NCI-H146 (cell line): ENCODE data around the gene CD9.
"Not testable (repeated sequence)": the region's sequence is repeated elsewhere in the genome, so short reads cannot be mapped to it uniquely, and the experiment has no call there.

ENCODE experiments used
- DNase-seq: peaks from one replicate; lab custom pipeline; 2025; lab: John Stamatoyannopoulos, UW

The CD9 gene, protein sequence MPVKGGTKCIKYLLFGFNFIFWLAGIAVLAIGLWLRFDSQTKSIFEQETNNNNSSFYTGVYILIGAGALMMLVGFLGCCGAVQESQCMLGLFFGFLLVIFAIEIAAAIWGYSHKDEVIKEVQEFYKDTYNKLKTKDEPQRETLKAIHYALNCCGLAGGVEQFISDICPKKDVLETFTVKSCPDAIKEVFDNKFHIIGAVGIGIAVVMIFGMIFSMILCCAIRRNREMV

DNA sequence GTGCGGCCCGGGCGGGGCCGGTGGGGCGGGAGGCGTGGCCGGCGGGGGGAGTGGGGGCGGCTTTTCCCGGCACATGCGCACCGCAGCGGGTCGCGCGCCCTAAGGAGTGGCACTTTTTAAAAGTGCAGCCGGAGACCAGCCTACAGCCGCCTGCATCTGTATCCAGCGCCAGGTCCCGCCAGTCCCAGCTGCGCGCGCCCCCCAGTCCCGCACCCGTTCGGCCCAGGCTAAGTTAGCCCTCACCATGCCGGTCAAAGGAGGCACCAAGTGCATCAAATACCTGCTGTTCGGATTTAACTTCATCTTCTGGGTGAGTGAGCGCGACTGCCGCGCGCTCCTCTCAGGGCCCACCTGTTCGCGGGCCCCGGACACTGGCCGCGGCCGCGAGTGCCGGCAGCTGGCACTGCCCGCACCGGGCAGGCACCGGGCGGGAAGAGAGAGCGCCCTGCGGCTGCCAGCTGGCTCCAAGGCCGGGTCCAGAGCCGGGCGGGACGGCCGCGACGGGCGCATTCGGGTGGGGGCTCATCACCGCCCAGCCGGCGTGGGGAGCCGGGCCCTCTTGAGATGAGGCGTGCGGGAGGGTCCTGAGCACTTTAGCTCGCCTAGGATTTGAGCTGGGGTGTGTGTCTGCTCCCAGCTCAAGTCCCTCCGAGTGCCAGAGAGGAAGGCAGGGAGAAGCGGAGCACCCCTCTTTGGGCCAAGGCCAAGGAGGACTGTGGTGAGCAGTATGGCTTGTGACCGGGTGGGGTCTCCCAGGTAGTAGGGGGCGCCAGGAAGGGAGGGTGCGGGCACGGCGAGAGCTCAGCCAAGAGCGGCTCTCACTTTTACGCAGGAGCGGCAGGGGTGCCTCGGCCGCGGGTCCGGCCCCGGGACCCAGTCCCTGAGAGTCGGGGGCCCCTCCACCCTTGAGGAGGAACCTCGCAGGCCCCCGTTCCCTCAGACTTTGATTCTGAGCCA, at the start of gene CD9:
Gene CD9 (plus strand): TSS at position 145 of the 957 bp plus-strand sequence. CDS start 100 bp downstream, at position 245.
- DNase-seq = peak; percentile 70

DNA sequence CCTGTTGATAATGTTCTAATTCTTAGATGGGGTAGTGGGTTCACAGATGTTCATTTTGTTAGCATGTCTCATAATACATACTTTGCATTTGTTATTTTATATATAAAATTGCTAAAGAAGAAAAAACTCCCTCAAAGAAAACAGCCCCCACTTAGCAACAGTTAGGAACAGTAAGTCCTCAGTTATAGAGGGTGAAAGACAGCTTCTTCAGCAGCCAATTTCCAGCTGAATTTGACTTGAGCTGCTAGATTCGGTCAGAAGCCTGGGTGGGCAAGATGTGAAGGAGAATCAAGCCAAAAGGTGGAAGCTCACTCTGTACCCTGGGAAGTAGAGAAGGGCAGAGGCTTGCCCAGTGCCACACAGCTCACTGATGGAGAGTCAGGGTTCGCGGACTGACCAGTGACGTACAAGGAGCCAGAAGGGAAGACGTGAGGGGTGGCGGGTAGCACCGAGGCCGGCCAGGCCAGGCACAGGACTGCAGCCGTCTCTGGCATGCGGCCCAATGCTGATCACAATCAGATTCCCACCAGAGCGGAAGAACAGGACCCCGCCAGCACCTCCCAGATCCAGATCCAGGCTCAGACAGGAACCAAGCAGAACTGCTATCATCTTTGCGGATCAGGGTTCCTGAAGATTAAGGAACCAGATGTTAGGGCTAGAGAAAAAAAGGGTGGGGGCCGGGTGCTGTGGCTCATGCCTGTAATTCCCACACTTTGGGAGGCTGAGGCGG, 45.3 kb upstream of the CD9 start:
- no peak for DNase-seq

DNA sequence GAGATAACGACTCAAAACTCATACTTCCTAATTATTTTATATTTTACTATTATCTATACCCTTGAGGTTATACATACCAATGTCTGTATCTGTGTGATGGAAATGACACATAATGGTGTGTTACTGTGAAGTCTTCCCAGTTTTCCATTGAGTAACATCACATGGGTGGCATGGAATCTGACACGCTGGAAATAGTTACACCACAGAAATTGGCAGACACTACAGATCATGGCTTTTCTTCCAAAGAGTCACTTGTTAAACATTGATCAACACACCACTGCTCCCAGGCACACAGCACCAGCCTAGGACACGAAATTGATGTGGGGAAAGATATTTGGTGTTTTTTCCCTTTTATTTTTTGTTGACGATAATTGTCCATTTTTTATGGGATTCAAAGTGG, 42.7 kb upstream of the CD9 start:
- DNase-seq = no peak

DNA sequence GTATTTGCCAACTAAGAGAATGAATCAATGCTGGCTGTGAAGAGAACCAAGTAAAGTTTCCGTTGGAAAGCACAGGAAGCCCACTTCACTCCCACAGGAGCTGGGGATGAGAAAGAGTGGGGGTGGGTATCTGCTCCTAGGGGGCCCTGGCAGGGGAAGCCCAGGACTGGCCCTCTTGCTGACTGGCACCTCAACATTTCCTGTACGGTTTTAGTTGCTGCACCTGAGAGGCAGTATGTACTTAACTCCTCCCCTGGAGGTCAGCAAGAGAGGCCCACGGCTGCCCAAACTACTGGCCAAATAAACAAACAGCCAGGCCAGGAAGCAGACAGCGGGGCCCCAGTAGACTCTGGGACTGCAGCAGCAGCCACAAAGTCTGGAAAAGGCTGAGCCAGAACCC, 41.9 kb upstream of the CD9 start:
- no peak for DNase-seq

DNA sequence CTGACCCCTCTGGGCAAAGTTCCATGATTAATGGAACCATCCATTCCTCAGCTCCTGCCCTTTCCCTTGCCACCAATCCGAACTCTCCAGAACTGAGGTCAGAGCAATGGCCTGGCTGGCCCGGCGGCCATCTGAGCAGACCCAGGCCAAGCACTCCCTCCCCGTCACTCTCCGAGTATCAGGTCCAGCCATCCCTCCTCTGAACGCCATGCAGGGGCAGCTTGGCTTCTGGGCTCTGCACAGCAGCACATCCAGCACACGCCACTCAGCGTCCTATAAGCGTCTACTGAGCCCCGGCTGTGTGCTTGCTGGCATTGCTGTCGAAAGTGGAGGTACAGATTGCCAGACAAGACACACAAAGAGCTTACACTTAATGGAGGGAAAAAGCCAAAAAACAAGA, 41.5 kb upstream of the CD9 start:
- DNase-seq = no peak

DNA sequence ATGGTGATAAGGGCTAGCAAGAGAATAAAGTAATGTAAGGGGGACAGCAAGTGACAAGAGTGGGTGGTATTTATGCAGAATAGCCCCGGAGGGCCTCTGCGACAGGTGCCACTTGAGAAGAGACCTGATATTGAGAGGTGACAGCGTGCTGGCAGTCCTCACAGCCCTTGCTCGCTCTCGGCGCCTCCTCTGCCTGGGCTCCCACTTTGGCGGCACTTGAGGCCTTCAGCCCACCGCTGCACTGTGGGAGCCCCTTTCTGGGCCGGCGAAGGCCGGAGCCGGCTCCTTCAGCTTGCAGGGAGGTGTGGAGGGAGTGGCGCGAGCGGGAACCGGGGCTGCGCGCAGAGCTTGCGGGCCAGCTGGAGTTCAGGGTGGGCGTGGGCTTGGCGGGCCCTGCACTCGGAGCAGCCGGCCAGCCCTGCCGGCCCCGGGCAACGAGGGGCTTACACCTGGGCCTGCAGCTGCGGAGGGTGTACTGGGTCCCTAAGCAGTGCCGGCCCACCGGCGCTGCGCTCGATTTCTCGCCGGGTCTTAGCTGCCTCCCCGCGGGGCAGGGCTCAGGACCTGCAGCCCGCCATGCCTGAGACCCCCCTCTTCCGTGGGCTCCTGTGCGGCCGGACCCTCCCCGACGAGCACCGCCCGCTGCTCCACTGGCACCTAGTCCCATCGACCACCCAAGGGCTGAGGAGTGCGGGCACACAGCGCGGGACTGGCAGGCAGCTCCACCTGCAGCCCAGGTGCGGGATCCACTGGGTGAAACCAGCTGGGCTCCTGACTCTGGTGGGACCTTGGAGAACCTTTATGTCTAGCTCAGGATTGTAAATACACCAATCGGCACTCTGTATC, 40.8 kb upstream of the CD9 start:
- DNase-seq = not testable (repeated sequence)

DNA sequence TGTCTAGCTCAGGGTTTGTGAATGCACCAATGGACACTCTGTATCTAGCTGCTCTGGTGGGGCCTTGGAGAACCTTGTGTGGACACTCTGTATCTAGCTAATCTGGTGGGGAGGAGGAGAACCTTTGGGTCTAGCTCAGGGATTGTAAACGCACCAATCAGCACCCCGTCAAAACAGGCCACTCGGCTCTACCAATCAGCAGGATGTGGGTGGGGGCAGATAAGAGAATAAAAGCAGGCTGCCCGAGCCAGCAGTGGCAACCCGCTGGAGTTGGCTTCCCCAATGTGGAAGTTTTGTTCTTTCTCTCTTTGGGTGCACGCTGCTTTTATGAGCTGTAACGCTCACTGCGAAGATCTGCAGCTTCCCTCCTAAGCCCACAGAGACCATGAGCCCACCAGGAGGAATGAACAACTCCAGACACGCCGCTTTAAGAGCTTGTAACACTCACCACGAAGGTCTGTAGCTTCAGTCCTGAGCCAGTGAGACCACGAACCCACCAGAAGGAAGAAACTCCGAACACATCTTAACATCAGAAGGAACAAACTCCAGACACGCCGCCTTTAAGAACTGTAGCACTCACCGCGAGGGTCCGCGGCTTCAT, 40.1 kb upstream of the CD9 start:
- DNase-seq = not testable (repeated sequence)

DNA sequence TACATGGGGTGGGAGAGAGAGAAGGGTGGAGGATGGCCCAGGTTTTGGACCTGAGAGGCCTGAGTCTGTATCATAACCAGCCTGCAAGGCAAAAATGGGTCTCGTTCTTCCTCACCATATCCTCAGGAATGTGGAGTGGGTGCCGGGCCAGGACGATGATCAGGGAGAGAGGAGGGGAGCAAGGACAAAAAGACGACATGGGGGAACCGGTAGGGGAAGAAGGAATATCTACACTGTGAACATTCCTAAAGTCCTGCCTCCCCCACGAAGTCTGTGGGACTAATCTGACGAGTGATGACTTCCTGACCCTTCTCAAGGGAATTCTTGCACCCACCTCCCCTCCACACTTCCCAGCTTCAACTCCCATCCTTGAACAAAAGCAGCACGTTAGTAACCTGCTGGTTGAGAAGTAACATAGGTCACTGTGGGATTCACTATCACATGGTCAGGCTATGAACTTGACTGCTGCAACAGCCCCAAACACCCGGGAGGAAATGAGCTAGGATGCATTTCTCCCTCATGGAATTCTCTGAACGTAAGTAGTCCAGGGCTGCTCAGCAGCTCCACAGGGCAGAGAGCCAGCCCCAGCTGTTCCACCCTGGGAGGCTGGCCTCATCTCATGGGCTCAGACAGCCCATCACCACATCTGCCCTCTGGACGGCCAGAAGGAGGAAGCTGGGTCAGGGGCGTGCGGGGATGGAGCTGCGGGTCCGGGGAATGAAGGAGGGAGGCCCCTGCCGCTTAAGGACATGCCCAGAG, 38.9 kb upstream of the CD9 start:
- no peak for DNase-seq

DNA sequence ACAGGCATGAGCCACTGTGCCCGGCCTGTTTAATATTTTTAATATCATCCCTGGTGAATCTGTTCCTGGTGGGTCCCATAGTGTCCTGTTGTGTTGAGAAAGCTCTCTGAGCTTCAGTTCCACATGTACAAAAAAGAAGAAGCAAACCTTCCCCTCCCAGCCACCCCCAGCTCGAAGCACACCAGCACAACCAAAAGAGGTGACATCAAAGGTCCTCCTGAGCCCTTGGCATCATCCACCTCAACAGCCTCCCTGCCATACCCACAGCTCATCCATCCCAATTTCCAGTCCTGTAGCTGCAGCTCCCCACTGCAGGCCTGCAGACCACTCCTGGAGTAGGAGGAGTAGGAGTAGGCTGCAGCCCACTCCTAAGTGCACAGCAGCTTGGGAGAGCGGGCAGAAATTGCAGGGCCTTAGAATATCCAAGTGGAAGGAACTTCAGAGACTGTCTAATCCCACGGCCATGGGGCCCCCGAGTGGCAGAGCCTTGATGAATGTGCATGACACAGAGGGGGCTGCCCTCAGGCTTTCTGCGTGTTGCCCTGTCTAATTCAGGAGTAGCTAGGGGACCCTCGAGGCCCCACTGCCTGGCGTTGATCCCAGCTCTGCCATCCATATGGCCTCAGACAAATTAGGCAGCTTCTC, 36.7 kb upstream of the CD9 start:
- DNase-seq = no peak

DNA sequence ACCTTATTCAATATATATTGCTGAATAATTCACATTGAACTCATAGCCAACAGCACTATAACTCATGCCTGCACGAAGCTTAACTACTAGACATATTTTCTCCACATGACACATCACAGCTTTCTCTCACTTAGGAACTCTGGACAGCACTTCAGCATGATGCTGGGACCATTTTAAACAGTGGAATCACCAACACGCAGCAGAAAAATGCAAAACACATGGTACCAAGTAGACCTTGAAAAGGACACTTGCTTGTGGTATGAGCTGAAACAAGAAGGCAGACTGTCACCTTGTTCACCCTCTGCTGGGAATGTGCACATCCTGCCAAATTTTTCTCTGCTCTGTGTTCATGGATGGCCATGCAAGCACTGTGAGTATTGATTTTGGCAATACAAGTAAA, 34.8 kb upstream of the CD9 start:
- no peak for DNase-seq

DNA sequence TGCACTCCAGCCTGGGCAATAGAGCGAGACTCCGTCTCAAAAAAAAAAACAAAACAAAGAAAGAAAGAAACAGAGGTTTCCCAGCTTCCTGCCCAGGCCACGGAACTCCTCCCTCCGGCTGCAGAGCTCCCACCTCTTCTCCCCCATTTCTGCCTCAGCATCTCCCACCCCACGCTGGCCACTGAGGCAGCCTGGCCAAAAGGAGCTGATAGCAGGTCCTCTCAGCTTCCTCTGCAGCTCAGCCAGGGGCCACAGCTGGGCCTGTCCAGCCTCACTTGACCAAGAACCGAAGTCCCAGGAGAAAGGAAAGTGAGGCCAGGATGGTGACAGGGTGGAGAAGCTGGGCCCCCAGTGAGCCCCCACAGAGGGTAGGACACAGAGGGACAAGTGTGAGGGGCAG, 33.4 kb upstream of the CD9 start:
- no peak for DNase-seq

DNA sequence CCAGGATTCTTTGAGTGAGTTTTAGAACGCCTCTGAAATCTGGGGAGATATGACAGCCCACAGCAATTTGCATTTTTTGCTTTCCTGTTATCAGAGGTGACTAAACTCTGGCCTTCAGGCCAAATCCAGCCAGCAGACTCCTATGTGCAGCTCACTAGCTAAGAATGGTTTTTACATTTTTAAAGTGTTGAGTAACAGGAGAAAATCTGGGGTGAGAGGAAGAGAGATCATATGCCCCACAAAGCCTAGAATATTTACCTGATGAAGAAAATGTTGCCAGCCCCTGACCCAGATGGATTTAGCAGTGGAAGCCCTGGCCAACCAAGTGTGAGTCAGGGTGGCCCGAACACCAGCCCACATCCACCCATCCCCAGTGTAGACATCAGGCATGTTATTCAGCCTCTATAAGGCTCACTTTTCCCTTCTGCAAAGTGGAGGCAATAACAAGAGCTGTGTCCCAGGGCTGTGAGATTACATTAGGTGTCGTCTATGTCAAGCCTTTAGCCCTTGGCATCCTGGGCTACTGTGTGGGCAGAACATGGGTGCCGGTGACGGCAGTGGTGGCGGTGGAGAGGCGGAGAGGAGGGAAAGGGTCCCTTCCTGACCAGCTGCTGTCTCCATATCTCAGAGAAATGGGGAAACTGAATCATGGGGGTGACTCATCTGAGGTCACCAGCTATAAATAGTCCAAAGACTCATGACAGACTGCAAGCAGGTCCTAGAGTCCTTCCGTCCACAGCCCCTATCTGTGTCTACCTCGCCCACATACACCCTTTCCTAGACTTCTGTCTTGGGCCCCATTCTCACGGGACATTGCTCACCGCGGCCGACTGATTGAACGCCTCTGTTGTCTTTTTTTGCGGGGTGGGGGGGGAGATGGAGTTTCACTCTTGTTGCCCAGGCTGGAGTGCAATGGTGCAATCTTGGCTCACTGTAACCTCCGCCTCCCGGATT, 32.6 kb upstream of the CD9 start:
- DNase-seq = no peak

DNA sequence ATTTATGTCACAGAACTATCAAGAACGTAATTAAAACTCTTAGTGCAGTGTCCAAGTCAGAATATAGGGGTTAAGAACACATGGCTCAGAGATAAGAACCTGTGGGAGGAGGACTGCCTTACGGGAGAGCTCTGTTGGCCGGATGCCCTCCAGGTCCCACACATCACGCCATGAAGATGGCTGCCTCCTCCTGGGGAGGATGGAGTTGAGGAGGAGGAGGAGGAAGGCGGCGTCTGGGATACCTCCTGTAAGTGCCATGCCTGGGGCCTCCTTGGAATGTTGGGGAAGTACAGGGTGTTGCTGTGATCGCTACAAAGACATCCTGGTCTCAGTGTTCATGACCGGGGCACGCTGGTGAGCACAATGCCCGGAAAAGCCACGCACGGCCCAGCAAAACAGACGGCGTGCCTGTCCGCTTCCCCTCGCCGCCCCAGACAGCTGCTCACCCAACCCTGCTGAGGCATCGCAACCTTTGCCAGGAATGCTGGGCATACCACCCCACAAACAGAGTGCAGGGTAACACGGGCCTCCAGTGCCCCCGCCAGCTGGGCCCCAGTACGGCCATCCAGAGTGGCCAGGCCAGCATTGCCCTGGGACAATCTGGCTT, 28.7 kb upstream of the CD9 start:
- DNase-seq = no peak

DNA sequence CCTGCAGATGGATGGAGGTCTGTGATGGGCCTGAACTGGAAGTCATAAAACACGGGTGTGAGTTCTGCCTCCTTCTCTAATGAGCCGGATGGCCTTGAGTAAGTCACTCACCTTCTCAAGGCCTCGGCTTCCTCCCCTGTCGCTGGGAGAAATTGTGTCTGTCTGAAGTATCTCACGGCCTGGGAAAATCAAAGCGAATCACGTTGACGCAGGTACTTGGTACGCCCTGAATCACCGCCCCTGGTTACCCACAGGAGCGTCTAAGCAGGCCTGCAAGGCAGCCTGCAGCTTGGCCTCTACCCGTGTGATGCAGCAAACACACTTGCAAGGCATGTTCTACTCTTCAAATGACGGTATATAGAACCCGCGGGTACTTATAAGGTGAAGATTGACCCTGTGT, 28.1 kb upstream of the CD9 start:
- no peak for DNase-seq

DNA sequence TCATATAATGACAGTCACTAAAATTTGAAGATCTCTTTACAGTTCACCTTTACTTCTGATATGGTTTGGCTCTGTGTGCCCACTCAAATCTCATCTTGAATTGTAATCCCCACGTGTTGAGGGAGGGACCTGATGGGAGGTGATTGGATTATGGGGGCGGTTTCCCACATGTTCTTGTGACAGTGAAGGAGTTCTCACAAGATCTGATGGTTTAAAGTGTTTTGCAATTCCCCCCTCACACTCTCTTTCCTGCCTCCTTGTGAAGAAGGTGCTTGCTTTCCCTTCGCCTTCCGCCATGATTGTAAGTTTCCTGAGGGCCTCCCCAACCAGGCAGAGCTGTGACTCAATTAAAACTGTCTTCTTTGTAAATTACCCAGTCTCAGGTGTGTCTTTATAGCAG, 27.3 kb upstream of the CD9 start:
- DNase-seq = no peak

DNA sequence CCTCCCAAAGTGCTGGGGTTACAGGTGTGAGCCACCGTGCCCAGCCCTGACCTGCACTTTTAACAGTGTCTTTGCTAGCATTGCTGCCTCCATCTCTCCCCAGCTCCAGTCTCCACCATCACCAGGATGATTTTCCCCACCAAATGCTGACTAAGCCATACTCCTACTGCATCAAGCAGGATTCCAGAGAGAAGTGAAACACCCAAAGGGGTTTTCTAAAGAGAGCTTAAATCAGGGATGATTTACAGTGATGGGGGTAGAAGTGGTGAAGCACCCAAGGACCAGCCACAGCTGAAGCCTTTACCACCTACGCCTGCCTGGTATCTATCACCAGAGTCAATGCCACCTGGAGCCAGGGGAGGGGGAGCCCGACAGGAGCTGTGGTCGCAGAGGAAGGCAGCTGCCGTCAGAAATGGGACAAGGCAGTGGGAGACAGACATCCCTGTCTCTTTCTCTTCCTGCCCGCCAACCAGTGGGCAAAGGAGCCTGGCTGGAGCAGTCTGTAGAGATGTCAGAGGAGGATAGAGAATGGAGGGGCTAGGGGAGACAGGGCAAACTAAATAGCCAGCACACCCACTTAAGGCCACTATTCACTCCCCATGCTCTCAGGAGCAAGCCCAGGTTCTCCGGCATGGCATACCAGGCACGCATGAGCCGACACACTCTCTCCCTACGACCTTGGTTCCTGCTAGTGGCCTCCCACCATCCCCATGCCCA, 22.4 kb upstream of the CD9 start:
- no peak for DNase-seq

DNA sequence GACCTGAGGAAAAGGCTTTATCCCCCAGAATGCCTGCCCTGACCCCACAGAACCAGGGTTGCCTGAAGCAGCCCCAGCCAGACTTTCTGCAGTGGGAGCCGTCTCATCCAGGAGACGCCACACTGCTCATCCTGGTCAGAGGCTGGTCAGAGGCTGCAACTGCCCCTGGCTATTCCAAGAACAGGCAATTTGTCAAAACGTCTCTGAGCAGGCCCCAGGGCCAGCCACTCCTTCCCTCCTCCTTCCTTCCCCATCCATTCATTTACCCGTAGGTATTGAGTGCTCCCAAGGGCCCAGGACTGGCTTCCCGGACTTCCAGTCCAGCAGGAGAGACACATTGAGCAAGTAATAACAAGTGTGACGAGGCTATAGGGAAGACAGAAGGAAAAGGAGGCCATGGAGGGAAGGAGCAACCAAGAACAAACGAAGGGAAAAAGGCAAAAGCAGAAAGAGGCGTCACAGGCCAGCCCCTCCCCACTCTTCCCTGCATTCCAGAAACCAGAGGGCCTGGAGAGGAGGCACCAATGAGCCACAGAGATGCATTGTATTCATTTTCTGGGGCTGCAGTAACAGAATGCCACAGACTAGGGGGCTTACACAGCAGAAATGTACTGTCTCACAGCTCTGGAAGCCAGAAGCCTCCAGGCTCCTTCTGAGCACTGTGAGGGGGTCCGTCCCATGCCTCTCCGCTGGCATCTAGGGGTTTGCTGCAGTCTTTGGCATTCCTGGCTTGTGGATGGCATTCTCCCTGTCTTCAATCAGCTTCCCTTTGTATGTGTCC, 21.0 kb upstream of the CD9 start:
- no peak for DNase-seq
